ENCODE data around the gene NR3C2. TPM values are rescaled to one million over a fixed set of nuclear protein-coding genes. Genes with fewer than 3 reads are reported as not detected.

NR3C2 gene
- total RNA-seq, 1 donor from 2014 or later = 42.3 TPM

GRCh38 chr4:148053298-148054003 is 388.8 kb downstream of the NR3C2 start:
- H3K4me1 ChIP-seq = peaks cover 0 to 5% of the 10 kb centered on the region in 2 donors
- H3K27ac ChIP-seq = no peak overlapping the region

GRCh38 chr4:148052448-148052847 is 389.8 kb downstream of the NR3C2 start:
- Histone ChIP-seq H3K4me1 (peaks cover 0 to 7% of the 10 kb centered on the region in 2 donors), H3K36me3 (peaks cover 8 to 17% of the 10 kb centered on the region in 2 donors), H3K4me3 (no peak overlapping the region), H3K27me3 (no peaks in the 10 kb centered on the region), H3K27ac (no peak overlapping the region), H3K9me3 (no peaks in the 10 kb centered on the region)
- no peak for DNase-seq (ENCODE audit: low spot score in 2 of 2)
- no peak for TF ChIP-seq CTCF (IDR thresholded peaks at IDR 0.05)
- intact Hi-C loops (cut with DNase I) = no loop called here

More at GRCh38 chr4:148053298-148054003, 388.8 kb downstream of the NR3C2 start:
- intact Hi-C loops (cut with DNase I) = no loop called here
- no peaks in the 10 kb centered on the region for H3K27me3 ChIP-seq
- peaks cover 6 to 7% of the 10 kb centered on the region in 2 donors for H3K36me3 ChIP-seq
- no peaks in the 10 kb centered on the region for H3K9me3 ChIP-seq
- no peak for TF ChIP-seq CTCF (IDR thresholded peaks at IDR 0.05)
- no peak overlapping the region for H3K4me3 ChIP-seq
- DNase-seq (ENCODE audit: low spot score in 2 of 2) = no peak

- Histone ChIP-seq H3K27me3 (no peaks in the 10 kb centered on the region), H3K4me3 (no peak overlapping the region), H3K4me1 (peaks cover 0 to 7% of the 10 kb centered on the region in 2 donors), H3K9me3 (no peaks in the 10 kb centered on the region), H3K36me3 (peaks cover 16 to 25% of the 10 kb centered on the region in 2 donors), H3K27ac (no peak overlapping the region)
- intact Hi-C loops (cut with DNase I) = no loop called here
- DNase-seq (ENCODE audit: low spot score in 2 of 2) = no peak
- no peak for TF ChIP-seq CTCF (IDR thresholded peaks at IDR 0.05)
These were observed 390.8 kb downstream of the NR3C2 start for GRCh38 chr4:148051403-148051802.

- Histone ChIP-seq H3K27ac (no peak overlapping the region), H3K27me3 (no peaks in the 10 kb centered on the region), H3K36me3 (peaks cover 13 to 25% of the 10 kb centered on the region in 2 donors), H3K9me3 (no peaks in the 10 kb centered on the region), H3K4me3 (no peak overlapping the region), H3K4me1 (peaks cover 0 to 11% of the 10 kb centered on the region in 2 donors)
- TF ChIP-seq CTCF (IDR thresholded peaks at IDR 0.05) = no peak
- DNase-seq (ENCODE audit: low spot score in 2 of 2) = no peak
- intact Hi-C loops (cut with DNase I) = no loop called here
These were observed 393.6 kb downstream of the NR3C2 start for GRCh38 chr4:148048598-148048997.

- H3K4me1 ChIP-seq = peaks cover 0 to 11% of the 10 kb centered on the region in 2 donors
- intact Hi-C loops (cut with DNase I) = no loop called here
- H3K27me3 ChIP-seq = no peaks in the 10 kb centered on the region
- DNase-seq (ENCODE audit: low spot score in 2 of 2) = no peak
- H3K4me3 ChIP-seq = no peak overlapping the region
- H3K27ac ChIP-seq = no peak overlapping the region
- no peak for TF ChIP-seq CTCF (IDR thresholded peaks at IDR 0.05)
- peaks cover 13 to 29% of the 10 kb centered on the region in 2 donors for H3K36me3 ChIP-seq
- H3K9me3 ChIP-seq = no peaks in the 10 kb centered on the region
These were observed 397.3 kb downstream of the NR3C2 start for GRCh38 chr4:148044912-148045352.

All from ascending aorta (tissue), 2 donors.